ENCODE results near the gene CTNND2.

Gene CTNND2

GRCh38 chr5:11760934-11761603 is 143.2 kb downstream of the CTNND2 start:
- Histone ChIP-seq H4K20me1 (no peaks in the 10 kb centered on the region), H3K27me3 (no peaks in the 10 kb centered on the region), H3K4me3 (no peak overlapping the region), H3K4me2 (no peak overlapping the region), H3K4me1 (no peaks in the 10 kb centered on the region), H3K9ac (no peak overlapping the region), H3K27ac (no peak overlapping the region), H3K9me3 (replicated peaks in 1 of 11) (peaks cover 3 to 25% (median 14%) of the 10 kb centered on the region in 11 experiments; a peak in 13 of 22 replicates), H3K36me3 (no peaks in the 10 kb centered on the region)
- TF ChIP-seq Cebpa-rat (IDR thresholded peaks at IDR 0.05) = no peak

- H3K4me3 ChIP-seq = no peak overlapping the region
- H3K36me3 ChIP-seq = no peaks in the 10 kb centered on the region
- H3K4me2 ChIP-seq = no peak overlapping the region
- H3K27me3 ChIP-seq = no peaks in the 10 kb centered on the region
- no peak for TF ChIP-seq Cebpa-rat (IDR thresholded peaks at IDR 0.05)
- H3K27ac ChIP-seq = no peak overlapping the region
- no peaks in the 10 kb centered on the region for H3K4me1 ChIP-seq
- H4K20me1 ChIP-seq = no peaks in the 10 kb centered on the region
- peaks cover 0 to 13% (median 7%) of the 10 kb centered on the region in 11 experiments; a peak in 12 of 22 replicates for H3K9me3 ChIP-seq (replicated peaks in 1 of 11)
- H3K9ac ChIP-seq = no peak overlapping the region
These were observed 145.9 kb downstream of the CTNND2 start for GRCh38 chr5:11758321-11758720.

- H3K4me2 ChIP-seq = no peak overlapping the region
- no peak overlapping the region for H3K9ac ChIP-seq
- no peaks in the 10 kb centered on the region for H4K20me1 ChIP-seq
- no peak overlapping the region for H3K4me3 ChIP-seq
- H3K27me3 ChIP-seq = no peaks in the 10 kb centered on the region
- H3K9me3 ChIP-seq (replicated peaks in 1 of 11) = peaks cover 0 to 7% (median under 1%) of the 10 kb centered on the region in 11 experiments; a peak in 8 of 22 replicates
- H3K27ac ChIP-seq = no peak overlapping the region
- no peaks in the 10 kb centered on the region for H3K36me3 ChIP-seq
- no peak for TF ChIP-seq Cebpa-rat (IDR thresholded peaks at IDR 0.05)
- H3K4me1 ChIP-seq = no peaks in the 10 kb centered on the region
These were observed 146.6 kb downstream of the CTNND2 start for GRCh38 chr5:11757661-11758060.

GRCh38 chr5:11737010-11737409 is 167.2 kb downstream of the CTNND2 start:
- Histone ChIP-seq H3K36me3 (no peaks in the 10 kb centered on the region), H3K27ac (no peak overlapping the region), H3K27me3 (no peaks in the 10 kb centered on the region), H4K20me1 (no peaks in the 10 kb centered on the region), H3K9me3 (replicated peaks in 1 of 11) (no peaks in the 10 kb centered on the region; a peak in 1 of 22 replicates), H3K9ac (no peak overlapping the region), H3K4me1 (no peaks in the 10 kb centered on the region), H3K4me3 (no peak overlapping the region), H3K4me2 (no peak overlapping the region)
- no peak for TF ChIP-seq Cebpa-rat (IDR thresholded peaks at IDR 0.05)

- no peak overlapping the region for H3K4me2 ChIP-seq
- no peak overlapping the region for H3K27ac ChIP-seq
- H3K36me3 ChIP-seq = no peaks in the 10 kb centered on the region
- no peak overlapping the region for H3K4me3 ChIP-seq
- no peaks in the 10 kb centered on the region for H4K20me1 ChIP-seq
- no peak overlapping the region for H3K9ac ChIP-seq
- TF ChIP-seq Cebpa-rat (IDR thresholded peaks at IDR 0.05) = no peak
- H3K4me1 ChIP-seq = no peaks in the 10 kb centered on the region
- no peaks in the 10 kb centered on the region for H3K9me3 ChIP-seq (replicated peaks in 1 of 11)
- H3K27me3 ChIP-seq = no peaks in the 10 kb centered on the region
These were observed 169.9 kb downstream of the CTNND2 start for GRCh38 chr5:11734369-11734768.

GRCh38 chr5:11733840-11734192 is 170.4 kb downstream of the CTNND2 start:
- Histone ChIP-seq H3K4me2 (no peak overlapping the region), H3K36me3 (no peaks in the 10 kb centered on the region), H3K9ac (no peak overlapping the region), H3K4me3 (no peak overlapping the region), H3K27ac (no peak overlapping the region), H3K27me3 (no peaks in the 10 kb centered on the region), H3K9me3 (replicated peaks in 1 of 11) (no peaks in the 10 kb centered on the region), H3K4me1 (no peaks in the 10 kb centered on the region), H4K20me1 (no peaks in the 10 kb centered on the region)
- TF ChIP-seq Cebpa-rat (IDR thresholded peaks at IDR 0.05) = no peak

- H3K4me1 ChIP-seq = no peaks in the 10 kb centered on the region
- no peaks in the 10 kb centered on the region for H3K9me3 ChIP-seq (replicated peaks in 1 of 11)
- no peaks in the 10 kb centered on the region for H4K20me1 ChIP-seq
- no peak for TF ChIP-seq Cebpa-rat (IDR thresholded peaks at IDR 0.05)
- H3K36me3 ChIP-seq = no peaks in the 10 kb centered on the region
- no peak overlapping the region for H3K27ac ChIP-seq
- no peak overlapping the region for H3K4me3 ChIP-seq
- H3K9ac ChIP-seq = no peak overlapping the region
- no peaks in the 10 kb centered on the region for H3K27me3 ChIP-seq
- no peak overlapping the region for H3K4me2 ChIP-seq
These were observed 170.9 kb downstream of the CTNND2 start for GRCh38 chr5:11733185-11733839.

GRCh38 chr5:11724940-11725339 is 179.3 kb downstream of the CTNND2 start:
- H3K9ac ChIP-seq = no peak overlapping the region
- H3K4me1 ChIP-seq = no peaks in the 10 kb centered on the region
- H3K9me3 ChIP-seq (replicated peaks in 1 of 11) = peaks cover 5 to 15% (median 8%) of the 10 kb centered on the region in 11 experiments; a peak in 14 of 22 replicates
- TF ChIP-seq Cebpa-rat (IDR thresholded peaks at IDR 0.05) = no peak
- no peak overlapping the region for H3K4me3 ChIP-seq
- H3K27me3 ChIP-seq = no peaks in the 10 kb centered on the region
- no peak overlapping the region for H3K27ac ChIP-seq
- no peaks in the 10 kb centered on the region for H3K36me3 ChIP-seq
- H4K20me1 ChIP-seq = no peaks in the 10 kb centered on the region
- H3K4me2 ChIP-seq = no peak overlapping the region

GRCh38 chr5:11719888-11720481 is 184.3 kb downstream of the CTNND2 start:
- H3K4me1 ChIP-seq = no peaks in the 10 kb centered on the region
- H3K9ac ChIP-seq = no peak overlapping the region
- no peaks in the 10 kb centered on the region for H3K27me3 ChIP-seq
- H3K4me2 ChIP-seq = no peak overlapping the region
- H4K20me1 ChIP-seq = no peaks in the 10 kb centered on the region
- H3K27ac ChIP-seq = no peak overlapping the region
- H3K4me3 ChIP-seq = no peak overlapping the region
- H3K9me3 ChIP-seq (replicated peaks in 1 of 11) = peaks cover 5 to 15% (median 8%) of the 10 kb centered on the region in 11 experiments; a peak in 14 of 22 replicates
- TF ChIP-seq Cebpa-rat (IDR thresholded peaks at IDR 0.05) = no peak
- H3K36me3 ChIP-seq = no peaks in the 10 kb centered on the region
